ENCODE measurements around the gene RCAN2. TPM values are rescaled to one million over a fixed set of nuclear protein-coding genes. Genes with fewer than 3 reads are reported as not detected.

RCAN2 gene
- total RNA-seq, 1 donor from 2014 or later: 9.0 TPM

DNA sequence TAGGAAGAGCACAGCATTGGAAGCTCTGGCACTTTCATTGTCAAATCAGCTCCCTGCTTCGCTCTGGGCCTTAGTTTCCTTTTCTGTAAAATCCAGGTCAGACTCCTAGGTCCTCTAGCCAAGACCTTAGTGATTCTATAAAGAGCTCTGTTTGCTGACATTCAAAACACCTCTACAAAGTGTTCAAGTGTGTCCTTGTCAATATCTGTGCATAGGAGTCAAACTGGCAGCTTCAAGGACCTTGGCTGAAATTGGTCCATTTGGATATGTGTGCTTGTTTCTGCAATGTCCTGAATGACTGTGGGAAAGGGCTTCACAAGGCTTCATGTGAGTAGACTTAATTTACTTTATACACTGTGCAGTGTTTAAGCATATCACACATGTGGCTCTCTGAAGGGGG lies 246.6 kb downstream of the RCAN2 start:
- H3K4me1 ChIP-seq: no peaks in the 10 kb centered on the region
- H3K4me3 ChIP-seq: no peak overlapping the region
- no peaks in the 10 kb centered on the region for H3K36me3 ChIP-seq
- no peaks in the 10 kb centered on the region for H3K9me3 ChIP-seq
- intact Hi-C loops (cut with DNase I): no loop called here
- H3K27me3 ChIP-seq (ENCODE audit: low read depth): no peaks in the 10 kb centered on the region
- ATAC-seq (no peak), DNase-seq (no peak)
- H3K27ac ChIP-seq: no peak overlapping the region
- no peak for TF ChIP-seq CTCF (IDR thresholded peaks at IDR 0.05)

DNA sequence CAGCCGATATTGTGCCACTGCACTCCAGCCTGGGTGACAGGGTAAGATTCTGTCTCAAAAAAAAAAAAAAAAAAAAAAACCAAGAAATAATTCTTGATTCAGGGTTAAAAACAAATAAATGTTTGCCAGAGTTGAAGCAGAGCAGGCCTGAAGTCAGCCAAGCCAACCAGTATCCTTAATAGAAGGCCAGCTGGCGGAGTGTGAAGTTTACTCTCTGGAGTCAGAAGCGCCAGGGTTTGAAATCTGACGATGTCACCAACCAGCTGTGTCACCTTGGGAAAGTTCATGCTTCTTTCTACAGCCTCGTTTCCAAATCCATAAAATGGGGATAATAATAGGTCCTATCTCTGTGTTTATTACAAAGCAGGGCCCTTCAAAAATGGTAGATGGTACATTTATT lies 247.5 kb downstream of the RCAN2 start:
- no peak overlapping the region for H3K27ac ChIP-seq
- no peaks in the 10 kb centered on the region for H3K4me1 ChIP-seq
- H3K4me3 ChIP-seq: no peak overlapping the region
- no peaks in the 10 kb centered on the region for H3K27me3 ChIP-seq (ENCODE audit: low read depth)
- H3K9me3 ChIP-seq: no peaks in the 10 kb centered on the region
- no peak for TF ChIP-seq CTCF (IDR thresholded peaks at IDR 0.05)
- no peaks in the 10 kb centered on the region for H3K36me3 ChIP-seq
- DNase-seq (no peak), ATAC-seq (no peak)
- intact Hi-C loops (cut with DNase I): no loop called here

GRCh38 chr6:46242921-46243320 lies 248.3 kb downstream of the RCAN2 start:
- no peak for TF ChIP-seq CTCF (IDR thresholded peaks at IDR 0.05)
- no peak for ATAC-seq
- Histone ChIP-seq H3K27ac (no peak overlapping the region), H3K4me3 (no peak overlapping the region), H3K36me3 (no peaks in the 10 kb centered on the region), H3K4me1 (no peaks in the 10 kb centered on the region), H3K9me3 (no peaks in the 10 kb centered on the region), H3K27me3 (ENCODE audit: low read depth) (no peaks in the 10 kb centered on the region)
- intact Hi-C loops (cut with DNase I): no loop called here
- no peak for DNase-seq

- Histone ChIP-seq H3K4me3 (no peak overlapping the region), H3K9me3 (no peaks in the 10 kb centered on the region), H3K27me3 (ENCODE audit: low read depth) (no peaks in the 10 kb centered on the region), H3K27ac (no peak overlapping the region), H3K36me3 (no peaks in the 10 kb centered on the region), H3K4me1 (no peaks in the 10 kb centered on the region)
- no peak for ATAC-seq
- no peak for DNase-seq
- intact Hi-C loops (cut with DNase I): no loop called here
- TF ChIP-seq CTCF (IDR thresholded peaks at IDR 0.05): no peak
Observed at GRCh38 chr6:46240866-46241565, 250.2 kb downstream of the RCAN2 start.

GRCh38 chr6:46236752-46237151 lies 254.5 kb downstream of the RCAN2 start:
- DNase-seq (no peak), ATAC-seq (no peak)
- Histone ChIP-seq H3K4me3 (no peak overlapping the region), H3K27me3 (ENCODE audit: low read depth) (no peaks in the 10 kb centered on the region), H3K27ac (no peak overlapping the region), H3K4me1 (peaks cover 4% of the 10 kb centered on the region), H3K36me3 (no peaks in the 10 kb centered on the region), H3K9me3 (no peaks in the 10 kb centered on the region)
- no peak for TF ChIP-seq CTCF (IDR thresholded peaks at IDR 0.05)
- intact Hi-C loops (cut with DNase I): no loop called here
